Karpas-422 (cell line): ENCODE measurements around the gene BACE1-AS. TPM values are rescaled to one million over a fixed set of nuclear protein-coding genes. Genes with fewer than 3 reads are reported as not detected.
A peak's percentile ranks its signal among the peaks of the same experiment; 100 is the strongest.
"Not testable (repeated sequence)": the region's sequence is repeated elsewhere in the genome, so short reads cannot be mapped to it uniquely, and the experiment has no call there.

Source experiments
- DNase-seq: peaks from one replicate; pipeline ENCODE4 v3.0.0-alpha.2; 2015
- H2AFZ ChIP-seq: fragments of 200-600 bp; sonication (generic); 2 replicates; pipeline ENCODE4 v1.6.1; 2014; ENCODE audit warnings: antibody characterized with exemption, low read length, mixed read lengths
- H3K27ac ChIP-seq: fragments of 200-600 bp; sonication (generic); 2 replicates; pipeline ENCODE4 v1.5.1; 2014; ENCODE audit warnings: mild to moderate bottlenecking, low read length, moderate library complexity
- H3K27me3 ChIP-seq: fragments of 200-600 bp; sonication (generic); 2 replicates; pipeline ENCODE4 v1.6.1; 2014; ENCODE audit warnings: low read length, mixed read lengths
- H3K36me3 ChIP-seq: fragments of 200-600 bp; sonication (generic); 2 replicates; pipeline ENCODE4 v1.6.1; 2014; ENCODE audit warnings: low read length, mixed read lengths; ENCODE audit not compliant: insufficient read depth
- H3K4me1 ChIP-seq: fragments of 200-600 bp; sonication (generic); 2 replicates; pipeline ENCODE4 v1.6.1; 2014; ENCODE audit warnings: mild to moderate bottlenecking, low read length, mixed read lengths
- H3K4me2 ChIP-seq: fragments of 200-600 bp; sonication (generic); 2 replicates; pipeline ENCODE4 v1.6.1; 2014; ENCODE audit warnings: low read length, low read depth, mild to moderate bottlenecking; ENCODE audit not compliant: poor library complexity, severe bottlenecking
- H3K4me3 ChIP-seq: fragments of 200-600 bp; sonication (generic); 2 replicates; pipeline ENCODE4 v1.5.1; 2014; ENCODE audit warnings: mild to moderate bottlenecking, antibody characterized with exemption, low read length, mixed read lengths
- H3K79me2 ChIP-seq: fragments of 200-600 bp; sonication (generic); 2 replicates; pipeline ENCODE4 v1.6.1; 2014; ENCODE audit warnings: mild to moderate bottlenecking, low read length, mixed read lengths
- H3K9ac ChIP-seq: fragments of 200-600 bp; sonication (generic); 2 replicates; pipeline ENCODE4 v1.6.0; 2014; ENCODE audit warnings: low read length
- H3K9me2 ChIP-seq: fragments of 200-600 bp; sonication (generic), shearing (Covaris generic); replicated peaks from 2 replicates; pipeline ENCODE4 v1.6.0; 2014; ENCODE audit warnings: mild to moderate bottlenecking, low read length, moderate library complexity; ENCODE audit not compliant: insufficient read depth
- H3K9me3 ChIP-seq: fragments of 300-700, 200-600 bp; sonication (generic); 2 replicates; pipeline ENCODE4 v1.6.1; 2014; ENCODE audit warnings: low read length, mixed read lengths
- H4K20me1 ChIP-seq: fragments of 200-600 bp; sonication (generic); 2 replicates; pipeline ENCODE4 v1.6.1; 2014; ENCODE audit warnings: mild to moderate bottlenecking, antibody characterized with exemption, low read length, low read depth; ENCODE audit not compliant: insufficient read depth
- total RNA-seq: library from RNA; depleted of rRNA; stranded (reverse); fragments of >200 nt; shearing (Covaris generic); gene quantifications from 2 replicates; pipeline ENCODE4 v1.2.3, GENCODE V29; 2014; ENCODE audit warnings: low replicate concordance

Gene BACE1-AS
- total RNA-seq, 1 experiment from 2014 or later: 2.9 TPM

DNA sequence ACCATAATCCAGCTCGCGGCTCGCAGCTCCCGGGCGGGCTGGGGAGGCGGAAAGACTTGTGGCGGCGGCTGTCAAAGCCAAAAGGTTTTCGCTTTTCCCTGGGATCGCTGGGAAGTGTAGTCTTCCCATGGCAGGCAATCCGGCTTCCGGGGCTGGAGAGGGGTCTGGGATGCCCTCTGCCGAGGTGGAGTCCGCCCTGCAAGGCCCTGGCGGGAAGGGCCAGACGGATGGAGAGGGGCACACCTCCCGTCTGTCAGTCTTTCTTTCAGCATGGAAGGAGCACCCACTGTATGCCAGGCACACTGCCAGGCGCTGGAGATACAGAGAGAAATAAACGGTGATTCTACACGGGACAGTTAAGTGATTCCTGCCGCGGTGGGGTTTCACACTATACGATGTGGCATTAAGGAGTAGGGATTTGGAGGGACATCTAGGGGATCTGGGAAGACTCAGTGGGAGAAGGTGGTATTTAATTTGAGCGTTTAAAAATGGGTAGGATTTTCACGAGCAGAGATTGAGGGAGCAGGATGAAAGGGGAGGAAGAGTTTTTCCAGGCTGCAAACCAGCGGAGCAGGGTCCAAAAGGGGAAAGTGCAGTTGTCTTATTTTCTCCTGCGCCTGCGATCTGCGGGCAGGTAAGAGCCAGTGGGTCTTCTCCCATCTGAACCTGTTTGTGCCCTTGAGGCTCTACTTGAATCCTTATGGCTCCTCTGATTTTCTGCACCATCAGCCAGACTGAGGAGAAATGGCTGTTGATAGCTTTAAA lies 25.2 kb downstream of the BACE1-AS start, which contains the start of gene BACE1:
Gene BACE1 (minus strand): TSS at position 60 of the 765 bp plus-strand sequence. CDS start 461 bp downstream, outside the sequence.
- no peak within 1 kb of the TSS for H3K9ac ChIP-seq
- H3K9me2 ChIP-seq: no peaks in the 10 kb centered on the region
- H3K79me2 ChIP-seq: no peaks in the 10 kb centered on the region
- no peak within 1 kb of the TSS for H3K4me3 ChIP-seq
- H3K9me3 ChIP-seq: no peaks in the 10 kb centered on the region
- H3K27ac ChIP-seq: no peak within 1 kb of the TSS
- H3K27me3 ChIP-seq: no peaks in the 10 kb centered on the region
- no peak within 1 kb of the TSS for H3K4me2 ChIP-seq
- H3K36me3 ChIP-seq: no peaks in the 10 kb centered on the region
- H2AFZ ChIP-seq: no peak within 1 kb of the TSS
- no peaks in the 10 kb centered on the region for H3K4me1 ChIP-seq
- no peaks in the 10 kb centered on the region for H4K20me1 ChIP-seq
- no peak for DNase-seq

DNA sequence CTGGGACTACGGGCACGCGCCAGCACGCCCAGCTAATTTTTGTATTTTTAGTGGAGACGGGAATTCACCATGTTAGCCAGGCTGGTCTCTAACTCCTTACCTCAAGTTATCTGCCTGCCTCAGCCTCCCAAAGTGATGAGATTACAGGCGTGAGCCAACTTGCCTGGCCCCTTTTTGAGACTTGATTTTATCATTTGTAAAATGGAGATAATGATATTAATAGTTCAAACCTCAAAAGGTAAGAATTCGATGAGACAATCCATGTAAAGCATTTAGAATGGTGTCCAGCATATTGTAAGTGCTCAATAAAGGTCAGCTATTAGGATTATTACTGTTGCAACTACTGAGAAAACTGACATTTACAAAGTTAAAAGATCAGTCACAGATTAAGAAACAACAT lies 27.6 kb downstream of the BACE1-AS start:
- Histone ChIP-seq H3K9me2 (no peaks in the 10 kb centered on the region), H3K4me2 (no peak overlapping the region), H4K20me1 (no peaks in the 10 kb centered on the region), H2AFZ (no peak overlapping the region), H3K9me3 (no peaks in the 10 kb centered on the region), H3K9ac (no peak overlapping the region), H3K79me2 (no peaks in the 10 kb centered on the region), H3K27me3 (no peaks in the 10 kb centered on the region), H3K36me3 (no peaks in the 10 kb centered on the region), H3K4me3 (no peak overlapping the region), H3K27ac (no peak overlapping the region), H3K4me1 (no peaks in the 10 kb centered on the region)
- no peak for DNase-seq

DNA sequence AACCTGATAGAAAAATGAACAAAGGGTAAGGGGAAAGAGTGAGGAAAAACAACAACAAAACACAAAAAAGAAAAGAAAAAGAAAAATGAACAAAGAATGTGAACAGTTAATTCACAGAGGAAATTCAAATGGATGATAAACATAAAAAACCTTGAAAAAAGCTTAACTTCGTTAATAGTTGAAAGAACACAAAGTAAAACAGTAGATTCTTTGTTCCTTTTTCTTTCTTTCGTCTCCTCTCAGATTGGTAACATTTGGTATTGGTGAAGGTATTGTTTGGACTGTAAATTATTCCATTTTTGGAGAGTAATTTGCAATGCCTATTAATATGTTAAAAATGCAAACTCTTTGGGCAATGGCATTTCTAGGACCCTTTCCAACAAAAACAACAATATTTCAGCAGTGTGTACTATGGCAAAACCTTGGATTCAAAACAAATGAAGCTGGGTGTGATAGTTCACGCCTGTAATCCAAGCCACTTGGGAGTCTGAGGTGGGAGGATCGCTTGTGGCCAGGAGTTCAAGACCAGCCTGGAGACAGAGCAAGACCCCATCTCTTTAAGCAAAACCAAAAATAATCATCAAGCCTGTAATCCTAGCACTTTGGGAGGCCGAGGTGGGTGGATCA lies 28.2 kb downstream of the BACE1-AS start:
- Histone ChIP-seq H4K20me1 (no peaks in the 10 kb centered on the region), H3K27me3 (no peaks in the 10 kb centered on the region), H3K4me3 (no peak overlapping the region), H3K79me2 (no peaks in the 10 kb centered on the region), H3K9ac (no peak overlapping the region), H3K27ac (no peak overlapping the region), H3K9me2 (no peaks in the 10 kb centered on the region), H3K9me3 (no peaks in the 10 kb centered on the region), H3K36me3 (no peaks in the 10 kb centered on the region), H2AFZ (no peak overlapping the region), H3K4me1 (no peaks in the 10 kb centered on the region; the same call in 1 of the 2 replicates), H3K4me2 (no peak overlapping the region)
- no peak for DNase-seq

DNA sequence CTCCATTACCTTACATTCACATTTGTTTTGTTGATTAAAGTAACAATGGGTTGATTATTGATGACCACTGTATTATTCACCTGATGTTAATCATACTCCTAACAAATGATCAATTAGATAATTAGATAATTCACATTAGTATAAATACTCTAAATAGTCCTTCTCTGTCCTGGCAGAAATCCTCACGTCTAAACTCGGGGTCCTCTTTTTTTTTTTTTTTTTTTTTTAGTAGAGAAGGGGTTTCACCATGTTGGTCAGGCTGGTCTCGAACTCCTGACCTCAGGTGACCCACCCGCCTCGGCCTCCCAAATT lies 36.1 kb downstream of the BACE1-AS start:
- H3K36me3 ChIP-seq, H3K9ac ChIP-seq, H3K27ac ChIP-seq, H2AFZ ChIP-seq, H3K27me3 ChIP-seq, H3K9me3 ChIP-seq, H4K20me1 ChIP-seq, DNase-seq, H3K9me2 ChIP-seq: not testable (repeated sequence)
- peaks cover 12% of the 10 kb centered on the region for H3K4me1 ChIP-seq
- H3K4me3 ChIP-seq: peak overlapping the region; percentile 81
- H3K79me2 ChIP-seq: peaks cover 12% of the 10 kb centered on the region
- peak overlapping the region; percentile 72 for H3K4me2 ChIP-seq

DNA sequence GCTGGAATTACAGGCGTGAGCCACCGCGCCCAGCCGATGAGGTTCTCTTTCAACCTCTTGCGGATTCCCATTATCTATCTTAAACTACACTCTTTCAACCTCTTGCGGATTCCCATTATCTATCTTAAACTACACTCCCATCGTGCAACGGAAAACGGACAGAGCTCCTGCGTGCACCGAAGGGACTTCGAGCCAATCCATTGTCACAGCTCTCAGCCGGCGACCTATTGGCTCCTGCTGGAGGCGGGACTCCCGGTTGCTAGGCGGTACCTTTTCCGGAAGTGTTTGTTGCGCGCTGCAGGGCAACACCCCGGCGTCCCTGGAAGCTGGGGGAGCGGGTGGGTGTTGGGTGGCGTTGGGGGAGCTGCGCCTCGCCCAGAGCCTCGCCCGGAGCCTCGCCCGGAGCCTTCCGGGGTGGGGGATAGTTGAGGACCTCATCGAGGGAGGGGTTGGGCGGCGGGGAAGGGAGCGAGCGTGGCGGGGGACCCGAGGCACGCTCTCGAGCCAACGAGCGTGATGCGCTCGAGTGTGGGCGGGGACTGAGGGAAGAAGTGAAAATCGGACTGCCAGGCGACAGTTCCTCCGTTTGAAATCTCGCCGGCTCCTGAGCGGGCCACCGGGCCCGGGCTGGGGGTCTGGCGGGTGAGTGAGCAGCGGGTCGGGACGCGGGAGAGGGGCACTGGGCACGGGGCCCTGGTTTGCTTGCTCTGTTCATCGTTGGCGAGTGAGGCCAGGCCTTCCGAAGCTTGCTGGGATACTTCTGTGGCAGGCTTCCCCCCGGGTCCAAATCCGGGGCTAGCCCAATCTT lies 36.6 kb downstream of the BACE1-AS start, which contains the start of gene CEP164:
Gene CEP164 (plus strand): TSS at position 288 of the 808 bp plus-strand sequence. CDS start 10,733 bp downstream, outside the sequence.
- Histone ChIP-seq H4K20me1 (no peaks in the 10 kb centered on the region), H3K9me2 (no peaks in the 10 kb centered on the region), H3K9ac (peak within 1 kb of the TSS; percentile 79), H3K79me2 (peaks cover 12% of the 10 kb centered on the region), H3K4me3 (peak within 1 kb of the TSS; percentile 81), H2AFZ (no peak within 1 kb of the TSS; the same call in 1 of the 2 replicates), H3K36me3 (no peaks in the 10 kb centered on the region), H3K27ac (peak within 1 kb of the TSS; percentile 55), H3K27me3 (no peaks in the 10 kb centered on the region), H3K4me2 (peak within 1 kb of the TSS; percentile 72), H3K9me3 (no peaks in the 10 kb centered on the region), H3K4me1 (peaks cover 12% of the 10 kb centered on the region)
- DNase-seq: peak; percentile 95

DNA sequence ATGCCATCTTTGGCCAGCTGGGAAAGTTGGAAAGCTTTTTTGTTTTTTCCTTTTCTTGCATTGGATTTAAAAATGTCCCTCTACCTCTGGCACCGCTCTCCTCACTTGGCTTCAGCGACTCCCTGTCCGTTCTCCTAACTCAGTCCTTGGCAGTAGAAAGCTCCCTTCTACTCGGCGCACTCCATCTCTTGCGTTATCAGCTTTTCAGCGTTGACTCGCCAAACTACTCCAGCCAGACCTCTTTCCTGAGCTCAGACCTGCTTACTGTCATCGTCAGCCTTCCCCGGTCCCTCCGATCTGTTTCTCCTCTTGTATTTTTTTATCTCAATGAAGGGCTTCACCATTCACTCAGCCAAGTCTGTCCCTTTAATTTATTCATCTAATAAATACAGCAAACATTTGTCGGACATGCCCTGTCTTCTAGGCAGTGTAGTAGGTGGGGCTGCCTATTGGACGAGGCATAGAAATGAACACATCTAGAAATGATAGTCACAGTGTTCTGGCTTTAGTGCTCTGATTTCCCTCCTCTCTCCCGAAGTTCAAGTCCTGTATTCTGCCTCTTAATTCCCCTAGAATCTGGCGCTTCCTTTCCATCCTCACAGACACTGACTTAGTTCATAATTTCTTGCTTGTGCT lies 37.3 kb downstream of the BACE1-AS start:
- Histone ChIP-seq H3K4me2 (peak overlapping the region; percentile 72), H3K9me3 (no peaks in the 10 kb centered on the region), H2AFZ (no peak overlapping the region), H3K27ac (peak overlapping the region; percentile 55), H3K36me3 (no peaks in the 10 kb centered on the region), H3K9ac (peak overlapping the region; percentile 79), H3K4me1 (peaks cover 12% of the 10 kb centered on the region), H3K9me2 (no peaks in the 10 kb centered on the region), H3K4me3 (peak overlapping the region; percentile 81), H4K20me1 (no peaks in the 10 kb centered on the region), H3K79me2 (peaks cover 12% of the 10 kb centered on the region), H3K27me3 (no peaks in the 10 kb centered on the region)
- peak; percentile 42 for DNase-seq

DNA sequence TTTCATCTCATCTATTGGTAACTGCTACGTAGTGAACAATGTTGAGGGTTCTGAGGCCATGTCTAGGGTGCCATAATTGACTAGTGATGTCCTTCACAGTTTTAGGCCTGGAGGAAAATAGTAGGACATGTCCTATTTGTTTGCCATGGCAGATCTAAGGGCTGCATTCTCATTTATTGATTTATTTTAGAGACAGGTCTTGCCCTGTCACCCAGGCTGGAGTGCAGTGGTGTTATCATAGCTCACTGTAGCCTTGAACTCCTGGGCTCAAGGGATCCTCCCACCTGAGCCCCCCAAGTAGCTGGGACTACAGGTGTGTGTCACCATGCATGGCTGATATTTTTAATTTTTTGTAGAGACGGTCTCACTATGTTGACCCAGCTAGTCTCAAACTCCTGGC lies 41.7 kb downstream of the BACE1-AS start:
- no peak overlapping the region for H2AFZ ChIP-seq
- H3K9ac ChIP-seq: no peak overlapping the region
- H3K27ac ChIP-seq: no peak overlapping the region
- H3K4me2 ChIP-seq: no peak overlapping the region
- no peak for DNase-seq
- peaks cover 12% of the 10 kb centered on the region for H3K79me2 ChIP-seq
- H3K4me3 ChIP-seq: no peak overlapping the region
- no peaks in the 10 kb centered on the region for H3K36me3 ChIP-seq
- H3K4me1 ChIP-seq: peaks cover 12% of the 10 kb centered on the region
- H3K9me2 ChIP-seq: no peaks in the 10 kb centered on the region
- no peaks in the 10 kb centered on the region for H4K20me1 ChIP-seq
- H3K27me3 ChIP-seq: no peaks in the 10 kb centered on the region
- H3K9me3 ChIP-seq: no peaks in the 10 kb centered on the region
